HepG2 (cell line): ENCODE results near the gene SHISA5. TPM values are rescaled to one million over a fixed set of nuclear protein-coding genes. Genes with fewer than 3 reads are reported as not detected.

Experiments used
- ATF2 ChIP-seq: sonication (generic); formaldehyde crosslinking; IDR thresholded peaks from 2 replicates; pipeline ENCODE4 v1.4.0; 2020; ENCODE audit warnings: missing genetic modification reagents
- BCL6 ChIP-seq: IDR thresholded peaks from 2 replicates; pipeline ENCODE4 v1.6.1; 2016; ENCODE audit warnings: missing genetic modification reagents, missing compliant biosample characterization
- CBFB ChIP-seq: sonication (generic); formaldehyde crosslinking; IDR thresholded peaks from 2 replicates; pipeline ENCODE4 v1.4.0; 2020; ENCODE audit warnings: missing genetic modification reagents
- CBX2 ChIP-seq, 2 experiments: fragments of 200-600 bp in 1 of 2; sonication (generic); formaldehyde crosslinking in 1 of 2; IDR thresholded peaks; 2 replicates each; pipeline versions ENCODE4 v1.7.0 to v1.8.1; 2018 to 2022; ENCODE audit warnings: low read depth in 2 of 2, low read length in 1 of 2, mild to moderate bottlenecking in 1 of 2, missing genetic modification reagents in 1 of 2
- CHCHD3 ChIP-seq: sonication (generic); formaldehyde crosslinking; IDR thresholded peaks from 2 replicates; pipeline ENCODE4 v1.8.0; 2022; ENCODE audit warnings: mild to moderate bottlenecking, missing genetic modification reagents, moderate library complexity
- ERF ChIP-seq: IDR thresholded peaks from 2 replicates; pipeline ENCODE4 v1.6.1; 2018; ENCODE audit warnings: missing biosample characterization, missing genetic modification reagents
- GLI4 ChIP-seq: sonication (generic); formaldehyde crosslinking; IDR thresholded peaks from 2 replicates; pipeline ENCODE4 v1.5.1; 2020; ENCODE audit warnings: missing genetic modification reagents, mild to moderate bottlenecking, moderate library complexity, borderline replicate concordance
- GMEB1 ChIP-seq: sonication (generic); formaldehyde crosslinking; IDR thresholded peaks from 2 replicates; pipeline ENCODE4 v1.5.1; 2020; ENCODE audit warnings: missing genetic modification reagents, mild to moderate bottlenecking, borderline replicate concordance
- HMGXB3 ChIP-seq: sonication (generic); formaldehyde crosslinking; IDR thresholded peaks from 2 replicates; pipeline ENCODE4 v1.4.0; 2020; ENCODE audit warnings: missing genetic modification reagents, borderline replicate concordance
- KDM2A ChIP-seq: sonication (generic); formaldehyde crosslinking; IDR thresholded peaks from 2 replicates; pipeline ENCODE4 v1.4.0; 2020; ENCODE audit warnings: low read depth, missing genetic modification reagents, borderline replicate concordance
- LCORL ChIP-seq, 2 experiments: fragments of 450-650 bp in 1 of 2; sonication (generic) in 1 of 2; formaldehyde crosslinking in 1 of 2; IDR thresholded peaks; 2 replicates each; pipeline versions ENCODE4 v1.5.0 to v1.6.1; 2017 to 2020; ENCODE audit warnings: antibody characterized with exemption in 1 of 2, missing genetic modification reagents in 1 of 2
- MXI1 ChIP-seq: IDR thresholded peaks from 3 replicates; pipeline ENCODE4 v1.6.1; 2012; ENCODE audit warnings: low read depth, low read length, inconsistent platforms, borderline replicate concordance
- STAG1 ChIP-seq: sonication (generic); formaldehyde crosslinking; IDR thresholded peaks from 2 replicates; pipeline ENCODE4 v1.4.0; 2020; ENCODE audit warnings: missing genetic modification reagents
- ZNF138 ChIP-seq: sonication (generic); formaldehyde crosslinking; IDR thresholded peaks from 2 replicates; pipeline ENCODE4 v1.5.0; 2020; ENCODE audit warnings: mild to moderate bottlenecking, low read depth, missing genetic modification reagents
- ZNF414 ChIP-seq: sonication (generic); formaldehyde crosslinking; IDR thresholded peaks from 2 replicates; pipeline ENCODE4 v1.5.0; 2020; ENCODE audit warnings: missing genetic modification reagents
- ZNF788 ChIP-seq: sonication (generic); formaldehyde crosslinking; IDR thresholded peaks from 2 replicates; pipeline ENCODE4 v1.5.0; 2020; ENCODE audit warnings: mild to moderate bottlenecking, missing genetic modification reagents, borderline replicate concordance
- polyA plus RNA-seq, 8 experiments: library from polyadenylated mRNA; depleted of rRNA in 3 of 8; stranded (reverse) in 7 of 8; unstranded in 1 of 8; fragments of >200 nt; fragmentation: Illumina TruSeq in 4 of 8; extraction: Trizol in 4 of 8; gene quantifications; 2 replicates each; pipeline versions ENCODE4 v1.2.1 to v1.2.3, GENCODE V29; 2011 to 2016; ENCODE audit warnings: low read depth in 4 of 8, missing spikeins in 1 of 8, mixed read lengths in 1 of 8; ENCODE audit not compliant: insufficient read depth in 1 of 8
- total RNA-seq, 5 experiments: library from RNA; depleted of rRNA; stranded (reverse); fragments of >200 nt; fragmentation: Illumina TruSeq; extraction: Trizol; gene quantifications; 2 replicates each; pipeline ENCODE4 v1.2.3, GENCODE V29; 2016; ENCODE audit warnings: low read depth in 1 of 5

Gene SHISA5
- total and polyA plus RNA-seq, 2 of the 13 experiments (the other 11 are each of a cell fraction or from before 2014, with no cell fraction given): 75.8 to 91.4 TPM

- peak; percentile 36; the same call in 1 of the 2 replicates for TF ChIP-seq ERF (CRISPR knock-in tag)
- TF ChIP-seq STAG1: no peak
- TF ChIP-seq KDM2A (CRISPR knock-in tag): peak; percentile 50; the same call in 1 of the 2 replicates
- TF ChIP-seq ATF2 (CRISPR knock-in tag): peak; percentile 84
- 0 out of 2 replicates have a peak, but pooled peaks have one; percentile 35 for TF ChIP-seq GLI4 (CRISPR knock-in tag)
- TF ChIP-seq CHCHD3: no peak
- TF ChIP-seq HMGXB3 (CRISPR knock-in tag): 0 out of 2 replicates have a peak, but pooled peaks have one; percentile 36
- no peak for TF ChIP-seq ZNF138 (CRISPR knock-in tag)
- TF ChIP-seq ZNF414 (CRISPR knock-in tag): peak; percentile 79
- peak; percentile 18; the same call in 1 of the 3 replicates for TF ChIP-seq MXI1
- TF ChIP-seq CBFB (CRISPR knock-in tag): peak; percentile 78
- no peak; the same call in 1 of the 2 replicates for TF ChIP-seq ZNF788 (CRISPR knock-in tag)
- no peak for TF ChIP-seq LCORL (IDR thresholded peaks at IDR 0.05)
- peak; percentile 97 for TF ChIP-seq LCORL (CRISPR knock-in tag; IDR thresholded peaks at IDR 0.05)
- peak; percentile 80 for TF ChIP-seq BCL6 (CRISPR knock-in tag)
- peak; percentile 29; the same call in 1 of the 2 replicates for TF ChIP-seq GMEB1 (CRISPR knock-in tag)
- TF ChIP-seq CBX2 (IDR thresholded peaks at IDR 0.05; ENCODE audit: low read depth, low read length): no peak
- no peak for TF ChIP-seq CBX2 (CRISPR knock-in tag; IDR thresholded peaks at IDR 0.05; ENCODE audit: low read depth)
Observed at GRCh38 chr3:48431224-48432029, 72.5 kb downstream of the SHISA5 start (continued).
